Fibroblast of peridontal ligament (primary cell): ENCODE data around the gene SLX4IP.

Experiments used
- DNase-seq: peaks from one replicate; pipeline ENCODE4 v3.0.0-alpha.2; 2010; ENCODE audit errors: extremely low read depth

Gene SLX4IP

GRCh38 chr20:10550204-10551118, 115.4 kb downstream of the SLX4IP start:
- no peak for DNase-seq

GRCh38 chr20:10551732-10552724, 116.9 kb downstream of the SLX4IP start:
- DNase-seq: no peak

- peak; percentile 87 for DNase-seq
Measured at GRCh38 chr20:10553326-10553984, 118.3 kb downstream of the SLX4IP start.

- DNase-seq: no peak
Measured at GRCh38 chr20:10554285-10554684, 119.2 kb downstream of the SLX4IP start.

- DNase-seq: no peak
Measured at GRCh38 chr20:10555393-10555792, 120.3 kb downstream of the SLX4IP start.

GRCh38 chr20:10555865-10556308, 120.8 kb downstream of the SLX4IP start:
- DNase-seq: peak; percentile 69

GRCh38 chr20:10556519-10557083, 121.5 kb downstream of the SLX4IP start:
- DNase-seq: no peak

GRCh38 chr20:10557685-10558084, 122.6 kb downstream of the SLX4IP start:
- no peak for DNase-seq

- peak; percentile 93 for DNase-seq
Measured at GRCh38 chr20:10558635-10559187, 123.6 kb downstream of the SLX4IP start.

GRCh38 chr20:10559266-10559665, 124.2 kb downstream of the SLX4IP start:
- DNase-seq: no peak

- DNase-seq: no peak
Measured at GRCh38 chr20:10560686-10561085, 125.6 kb downstream of the SLX4IP start.

- no peak for DNase-seq
Measured at GRCh38 chr20:10561302-10561701, 126.2 kb downstream of the SLX4IP start.

GRCh38 chr20:10562899-10563298, 127.8 kb downstream of the SLX4IP start:
- no peak for DNase-seq

GRCh38 chr20:10563935-10564492, 128.9 kb downstream of the SLX4IP start:
- DNase-seq: no peak

- peak; percentile 87 for DNase-seq
Measured at GRCh38 chr20:10565191-10565921, 130.3 kb downstream of the SLX4IP start.

GRCh38 chr20:10565922-10566897, 131.1 kb downstream of the SLX4IP start:
- DNase-seq: no peak

GRCh38 chr20:10568032-10568431, 132.9 kb downstream of the SLX4IP start:
- no peak for DNase-seq

GRCh38 chr20:10571313-10571815, 136.3 kb downstream of the SLX4IP start:
- no peak for DNase-seq

GRCh38 chr20:10572853-10573252, 137.7 kb downstream of the SLX4IP start:
- no peak for DNase-seq
